Small intestine (tissue), 7 donors: ENCODE measurements around the gene TSC22D3. TPM values are rescaled to one million over a fixed set of nuclear protein-coding genes. Genes with fewer than 3 reads are reported as not detected.
A peak's percentile ranks its signal among the peaks of the same experiment; 100 is the strongest.
"Not testable (repeated sequence)": the region's sequence is repeated elsewhere in the genome, so short reads cannot be mapped to it uniquely, and the experiment has no call there.

ENCODE experiments used
- DNase-seq, 2 donors: peaks; one replicate each; pipeline versions ENCODE4 v3.0.0 to v3.0.0-alpha.2; 2013
- FAIRE-seq: peaks from 2 replicates; lab custom pipeline; 2012; peaks lifted over from hg19 to GRCh38; lab: Jason Lieb, UNC
- H3K27ac ChIP-seq, 3 donors: one replicate each; pipeline ENCODE4 v1.5.1; 2013; ENCODE audit warnings: low read length in 2 of 3, mild to moderate bottlenecking in 2 of 3, control low read depth in 1 of 3, inconsistent platforms in 1 of 3, low read depth in 1 of 3, moderate library complexity in 1 of 3
- H3K27me3 ChIP-seq, 3 donors: one replicate each; pipeline ENCODE4 v1.6.1; 2013; ENCODE audit warnings: low read length in 3 of 3, inconsistent platforms in 1 of 3; ENCODE audit not compliant: control insufficient read depth in 3 of 3, insufficient read depth in 3 of 3
- H3K36me3 ChIP-seq, 3 donors: one replicate each; pipeline ENCODE4 v1.6.1; 2013; ENCODE audit warnings: low read length in 3 of 3, inconsistent platforms in 1 of 3, low read depth in 1 of 3, mild to moderate bottlenecking in 1 of 3, moderate library complexity in 1 of 3; ENCODE audit not compliant: control insufficient read depth in 3 of 3, insufficient read depth in 2 of 3
- H3K4me1 ChIP-seq, 3 donors: one replicate each; pipeline ENCODE4 v1.6.1; 2013; ENCODE audit warnings: low read length in 2 of 3, inconsistent platforms in 1 of 3, low read depth in 1 of 3, mild to moderate bottlenecking in 1 of 3, moderate library complexity in 1 of 3; ENCODE audit not compliant: control insufficient read depth in 3 of 3, insufficient read depth in 2 of 3
- H3K4me3 ChIP-seq, 3 donors: one replicate each; pipeline ENCODE4 v1.5.1; 2013; ENCODE audit warnings: low read length in 3 of 3, control low read depth in 1 of 3, inconsistent platforms in 1 of 3, low read depth in 1 of 3, mild to moderate bottlenecking in 1 of 3, moderate library complexity in 1 of 3
- H3K9me3 ChIP-seq, 2 donors: one replicate each; pipeline ENCODE4 v1.6.1; 2013; ENCODE audit warnings: low read depth in 1 of 2, low read length in 1 of 2; ENCODE audit not compliant: control insufficient read depth in 2 of 2, insufficient read depth in 1 of 2
- WGBS, 3 donors: extraction: QIAGEN DNeasy Blood & Tissue Kit; methylation state at CpG; one replicate each; pipeline ENCODE4 v1.1.7; 2013; 5-methylcytosine and 5-hydroxymethylcytosine counted together
- polyA plus RNA-seq, 4 donors: library from polyadenylated mRNA; stranded (reverse) in 3 of 4; unstranded in 1 of 4; fragments of 200-250 nt in 3 of 4; fragments of 120-200 nt in 1 of 4; gene quantifications; one replicate each; pipeline versions ENCODE4 v1.2.1 to v1.2.3, GENCODE V29; 2013
- donor health status: healthy with polysubstance abuse.
- donor health status: control.
- donor health status: control.
- donor health status: Bipolar disorder and iron deficiency.
- donor health status: healthy.

TSC22D3 gene
- polyA plus RNA-seq, 4 donors = 85.6 to 244 (median 120) TPM

DNA sequence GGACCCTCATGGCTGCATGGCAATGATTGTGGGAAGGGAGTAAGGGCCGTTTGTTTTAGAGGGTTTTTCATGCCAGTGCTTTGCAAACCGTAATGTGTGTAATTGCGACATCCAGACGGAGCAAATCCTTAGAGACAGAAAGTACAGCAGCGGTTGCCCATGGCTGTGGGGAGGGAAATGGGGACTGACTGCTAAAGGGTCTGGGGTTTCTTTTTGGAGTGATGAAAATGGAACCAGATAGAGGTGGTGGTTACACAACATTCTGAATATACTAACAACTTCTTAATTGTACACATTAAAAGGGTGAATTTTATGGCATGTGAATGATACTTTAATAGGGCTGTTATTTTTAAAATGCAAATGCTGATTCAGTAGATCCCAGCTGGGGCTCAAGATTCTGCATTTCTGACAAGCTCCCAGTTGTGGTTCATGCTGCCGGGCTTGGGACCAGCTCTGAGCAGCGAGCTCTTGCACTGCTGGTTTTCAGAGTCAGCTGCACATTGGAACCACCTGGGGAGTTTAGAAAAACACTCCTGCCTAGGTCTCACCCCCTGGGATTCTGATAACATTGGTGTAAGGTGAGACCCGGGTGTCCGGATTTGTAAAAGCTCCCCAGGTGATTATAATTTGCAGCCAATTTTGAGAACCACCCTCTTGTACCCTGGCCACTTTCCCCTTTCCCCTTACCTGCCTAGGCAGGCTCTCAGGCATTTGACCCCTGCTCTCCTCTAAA is 99.6 kb downstream of the TSC22D3 start:
- DNase-seq = peak; percentile 38 to 42
- Histone ChIP-seq H3K27ac (peak overlapping the region; percentile 82 to 100 (median 94)), H3K27me3 (no peaks in the 10 kb centered on the region), H3K4me1 (peaks cover 0 to 41% (median 7%) of the 10 kb centered on the region in 3 donors), H3K36me3 (no peaks in the 10 kb centered on the region), H3K9me3 (no peaks in the 10 kb centered on the region), H3K4me3 (peak overlapping the region; percentile 41 to 61 (median 52))
- WGBS, 3 donors = 7 to 28% (median 13%) methylated on average over 9 of the region's 9 CpGs
- no peak for FAIRE-seq

DNA sequence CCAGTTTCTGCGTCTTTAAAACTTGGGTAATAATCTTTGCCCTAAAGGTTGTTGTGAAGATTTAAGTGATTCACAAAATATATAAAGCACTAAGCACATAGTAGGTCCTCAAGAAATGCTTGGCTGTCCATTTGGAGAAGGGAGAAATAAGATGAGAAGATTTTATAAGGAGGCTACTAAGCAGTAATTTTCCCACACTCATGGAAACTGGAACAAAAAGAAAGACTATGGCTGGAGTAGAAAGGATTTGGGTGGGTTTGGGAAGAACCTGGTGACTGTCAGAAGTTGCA is 100.3 kb downstream of the TSC22D3 start:
- Histone ChIP-seq H3K27me3 (no peaks in the 10 kb centered on the region), H3K36me3 (no peaks in the 10 kb centered on the region), H3K27ac (peak overlapping the region; percentile 39 to 100 (median 94)), H3K4me1 (peaks cover 0 to 41% (median 7%) of the 10 kb centered on the region in 3 donors), H3K9me3 (no peaks in the 10 kb centered on the region), H3K4me3 (no peak overlapping the region)
- DNase-seq (no peak), FAIRE-seq (no peak)
- 72 to 81% (median 80%) methylated on average over 1 of the region's 1 CpG for WGBS, 3 donors

DNA sequence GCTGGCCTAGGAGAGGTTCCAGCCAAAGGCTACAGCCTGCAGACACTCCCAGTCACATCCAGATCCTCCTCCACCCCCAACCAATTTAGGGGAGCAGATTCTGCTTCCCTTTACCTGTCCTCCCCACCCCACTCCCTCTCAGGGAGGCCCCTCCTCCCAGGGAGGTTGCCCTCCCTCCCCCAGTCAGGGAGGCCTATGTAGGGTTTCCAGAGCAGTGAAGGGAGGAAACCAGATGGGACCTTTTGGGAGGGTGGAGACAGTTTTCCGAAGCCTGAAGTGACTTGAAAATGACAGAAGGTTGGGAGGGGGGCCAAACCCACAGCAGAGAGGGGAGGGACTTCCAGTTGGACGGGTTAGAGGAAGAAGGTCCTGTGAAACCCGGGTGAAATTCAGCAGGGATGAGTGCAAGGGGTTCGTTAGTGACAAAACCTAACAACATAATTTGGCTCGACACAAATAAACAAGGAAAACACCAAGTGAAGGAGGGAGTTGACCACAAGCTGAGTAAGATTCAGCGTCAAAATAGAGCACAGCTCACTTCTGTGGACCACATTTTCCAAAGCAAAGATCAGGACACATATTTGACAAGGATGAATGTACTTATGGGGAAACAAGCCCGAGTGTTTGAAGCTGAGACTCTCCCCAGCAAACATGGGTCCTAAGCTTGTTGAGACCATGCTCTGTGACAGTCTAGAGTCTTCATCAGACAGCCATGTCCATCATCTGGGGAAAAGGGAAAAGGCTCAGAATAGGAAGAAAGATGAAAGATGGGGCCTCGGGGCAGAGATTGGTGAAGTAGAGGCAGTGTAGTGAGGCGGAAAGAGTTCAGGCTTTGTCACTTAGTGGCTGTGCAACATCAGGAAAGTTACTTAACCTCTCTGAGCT is 100.9 kb downstream of the TSC22D3 start:
- H3K27ac ChIP-seq = peak overlapping the region; percentile 54 to 100 (median 55)
- peaks cover 0 to 41% (median 7%) of the 10 kb centered on the region in 3 donors for H3K4me1 ChIP-seq
- H3K36me3 ChIP-seq = no peaks in the 10 kb centered on the region
- H3K9me3 ChIP-seq = no peaks in the 10 kb centered on the region
- 29 to 41% (median 40%) methylated on average over 9 of the region's 9 CpGs for WGBS, 3 donors
- no peaks in the 10 kb centered on the region for H3K27me3 ChIP-seq
- DNase-seq (peak; percentile 19 to 28), FAIRE-seq (no peak)
- H3K4me3 ChIP-seq = no peak overlapping the region

DNA sequence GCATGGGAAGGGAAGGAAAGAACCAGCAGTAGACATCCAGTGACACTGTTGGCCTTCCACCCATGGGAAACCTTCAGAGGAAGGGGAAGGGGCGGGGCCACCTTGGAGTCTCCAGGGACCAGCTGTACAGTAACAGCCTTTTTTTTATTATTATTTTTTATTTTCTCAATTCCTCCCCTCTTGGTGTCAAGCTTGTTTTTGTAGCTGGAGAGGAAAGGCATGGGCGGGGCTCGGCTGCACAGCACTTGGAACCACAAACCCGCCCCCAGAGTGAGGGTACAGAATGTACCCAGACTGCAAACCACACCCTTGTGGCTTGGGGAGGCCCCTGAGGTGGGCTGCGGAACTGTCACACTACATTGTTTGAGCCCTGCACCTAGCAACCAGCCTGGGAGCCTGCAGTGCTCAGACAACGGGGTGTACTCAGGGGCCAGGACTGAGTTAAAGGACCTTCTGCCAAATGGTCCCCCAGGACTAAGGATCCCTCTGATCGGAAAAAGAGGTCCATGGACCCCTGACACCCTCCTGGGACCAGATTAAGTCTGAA is 101.6 kb downstream of the TSC22D3 start:
- peak; percentile 63 to 74 for DNase-seq
- FAIRE-seq = no peak
- WGBS, 3 donors = 18 to 28% (median 25%) methylated on average over 7 of the region's 7 CpGs
- H3K9me3 ChIP-seq = no peaks in the 10 kb centered on the region
- no peaks in the 10 kb centered on the region for H3K36me3 ChIP-seq
- H3K27ac ChIP-seq = peak overlapping the region; percentile 54 to 100 (median 55)
- peaks cover 0 to 41% (median 3%) of the 10 kb centered on the region in 3 donors for H3K4me1 ChIP-seq
- no peak overlapping the region for H3K4me3 ChIP-seq
- no peaks in the 10 kb centered on the region for H3K27me3 ChIP-seq

DNA sequence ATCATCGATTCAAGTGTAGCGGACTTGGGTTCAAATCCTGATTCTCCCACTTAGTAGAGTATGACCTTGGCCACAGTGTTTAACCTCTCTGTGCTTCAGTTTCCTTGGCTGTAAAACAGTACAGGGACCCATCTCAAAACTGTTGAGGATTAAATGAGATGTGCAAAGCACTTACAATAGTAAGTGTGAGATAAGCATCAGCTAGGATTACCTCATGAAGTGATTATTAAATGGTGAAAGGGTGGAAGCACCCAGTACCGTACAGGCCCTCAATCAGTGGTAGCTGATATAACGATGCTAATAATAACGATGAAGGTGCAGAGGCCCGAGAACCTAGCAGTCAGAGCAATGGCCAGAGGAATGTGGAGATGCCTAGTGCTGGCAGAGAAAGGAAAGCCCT is 102.2 kb downstream of the TSC22D3 start:
- Histone ChIP-seq H3K27ac (peak overlapping the region; percentile 50 to 100 (median 54)), H3K27me3 (no peaks in the 10 kb centered on the region), H3K4me3 (no peak overlapping the region), H3K4me1 (peaks cover 0 to 38% (median 3%) of the 10 kb centered on the region in 3 donors), H3K36me3 (no peaks in the 10 kb centered on the region), H3K9me3 (no peaks in the 10 kb centered on the region)
- WGBS, 3 donors = 54 to 59% (median 56%) methylated on average over 6 of the region's 6 CpGs
- no peak for FAIRE-seq
- DNase-seq = no peak

DNA sequence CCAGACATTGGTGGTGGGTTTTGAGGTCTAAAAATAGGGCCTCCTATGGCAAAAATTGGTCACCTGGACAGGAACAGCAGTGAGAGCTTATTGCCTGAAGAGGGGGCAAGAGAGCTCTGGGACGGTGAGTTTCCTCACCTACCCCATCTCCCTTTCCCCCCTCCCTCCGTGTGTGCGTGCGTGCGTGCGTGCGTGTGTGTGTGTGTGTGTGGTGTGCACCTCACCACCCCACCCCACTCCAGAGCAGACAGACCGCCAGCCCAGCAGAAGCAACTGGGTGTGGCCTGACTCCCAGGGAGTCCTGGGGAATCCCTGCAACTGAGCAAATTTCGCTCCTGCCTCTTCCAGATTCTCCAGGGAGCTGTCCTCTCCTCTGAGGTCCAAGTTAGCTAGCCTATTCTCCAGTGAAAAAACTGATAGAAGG is 102.6 kb downstream of the TSC22D3 start:
- peak overlapping the region; percentile 50 to 100 (median 54) for H3K27ac ChIP-seq
- WGBS, 3 donors = 19 to 26% (median 21%) methylated on average over 3 to 9 of the region's 9 CpGs
- no peaks in the 10 kb centered on the region for H3K9me3 ChIP-seq
- FAIRE-seq = no peak
- no peaks in the 10 kb centered on the region for H3K27me3 ChIP-seq
- no peaks in the 10 kb centered on the region for H3K36me3 ChIP-seq
- peaks cover 0 to 36% (median 3%) of the 10 kb centered on the region in 3 donors for H3K4me1 ChIP-seq
- no peak overlapping the region for H3K4me3 ChIP-seq
- peak; percentile 81 to 82 for DNase-seq

DNA sequence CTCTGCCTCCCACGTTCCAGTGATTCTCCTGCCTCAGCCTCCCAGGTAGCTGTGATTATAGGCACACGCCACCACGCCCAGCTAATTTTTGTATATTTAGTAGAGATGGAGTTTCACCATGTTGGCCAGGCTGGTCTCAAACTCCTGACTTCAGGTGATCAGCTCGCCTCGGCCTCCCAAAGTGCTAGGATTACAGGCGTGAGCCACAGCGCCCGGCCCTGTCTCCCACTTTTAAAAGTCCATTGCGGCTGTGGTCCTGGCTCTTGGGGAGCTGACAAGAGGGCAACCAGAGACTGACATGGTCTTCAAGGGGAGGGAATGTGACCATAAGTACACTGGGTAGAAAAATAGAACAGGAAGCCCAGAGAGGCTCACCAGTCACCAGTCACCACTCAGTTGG is 104.3 kb downstream of the TSC22D3 start:
- not testable (repeated sequence) for DNase-seq, H3K27me3 ChIP-seq, H3K4me3 ChIP-seq, H3K27ac ChIP-seq, H3K36me3 ChIP-seq, H3K9me3 ChIP-seq, FAIRE-seq
- peaks cover 0 to 27% (median 3%) of the 10 kb centered on the region in 3 donors for H3K4me1 ChIP-seq
- WGBS, 3 donors = 85 to 92% (median 92%) methylated on average over 8 to 9 of the region's 9 CpGs
